ENCODE data around the gene CFAP410. TPM values are rescaled to one million over a fixed set of nuclear protein-coding genes. Genes with fewer than 3 reads are reported as not detected.
"Not testable (repeated sequence)": the region's sequence is repeated elsewhere in the genome, so short reads cannot be mapped to it uniquely, and the experiment has no call there.

Gene CFAP410
- polyA plus RNA-seq, 3 donors: 14.9 to 38.7 (median 31.9) TPM

GRCh38 chr21:44294391-44295162 lies 44.6 kb downstream of the CFAP410 start:
- no peak for DNase-seq (ENCODE audit: extremely low read depth in 1 of 11, low read depth in 9 of 11, low spot score in 4 of 11)

GRCh38 chr21:44293551-44294231 lies 45.5 kb downstream of the CFAP410 start:
- DNase-seq (ENCODE audit: extremely low read depth in 1 of 11, low read depth in 9 of 11, low spot score in 4 of 11): no peak

- DNase-seq (ENCODE audit: extremely low read depth in 1 of 11, low read depth in 9 of 11, low spot score in 4 of 11): no peak
Observed at GRCh38 chr21:44292812-44293195, 46.4 kb downstream of the CFAP410 start.

- no peak for DNase-seq (ENCODE audit: extremely low read depth in 1 of 11, low read depth in 9 of 11, low spot score in 4 of 11)
Observed at GRCh38 chr21:44291936-44292811, 47.0 kb downstream of the CFAP410 start.

- no peak for DNase-seq (ENCODE audit: extremely low read depth in 1 of 11, low read depth in 9 of 11, low spot score in 4 of 11)
Observed at GRCh38 chr21:44291078-44291935, 47.9 kb downstream of the CFAP410 start.

- DNase-seq (ENCODE audit: extremely low read depth in 1 of 11, low read depth in 9 of 11, low spot score in 4 of 11): no peak
Observed at GRCh38 chr21:44290327-44291077, 48.7 kb downstream of the CFAP410 start.

- DNase-seq (ENCODE audit: extremely low read depth in 1 of 11, low read depth in 9 of 11, low spot score in 4 of 11): no peak
Observed at GRCh38 chr21:44289381-44290010, 49.7 kb downstream of the CFAP410 start.

- DNase-seq (ENCODE audit: extremely low read depth in 1 of 11, low read depth in 9 of 11, low spot score in 4 of 11): no peak
Observed at GRCh38 chr21:44288251-44289110, 50.7 kb downstream of the CFAP410 start.

GRCh38 chr21:44286716-44287632 lies 52.2 kb downstream of the CFAP410 start:
- DNase-seq (ENCODE audit: extremely low read depth in 1 of 11, low read depth in 9 of 11, low spot score in 4 of 11): no peak

- DNase-seq (ENCODE audit: extremely low read depth in 1 of 11, low read depth in 9 of 11, low spot score in 4 of 11): no peak
Observed at GRCh38 chr21:44286086-44286715, 53.0 kb downstream of the CFAP410 start.

GRCh38 chr21:44285138-44285992 lies 53.8 kb downstream of the CFAP410 start, which contains the start of gene AIRE:
AIRE (plus strand) TSS chr21:44285876; CDS start chr21:44286007, 131 bp downstream.
- DNase-seq (ENCODE audit: extremely low read depth in 1 of 11, low read depth in 9 of 11, low spot score in 4 of 11): no peak

- no peak for DNase-seq (ENCODE audit: extremely low read depth in 1 of 11, low read depth in 9 of 11, low spot score in 4 of 11)
Observed at GRCh38 chr21:44283948-44284347, 55.2 kb downstream of the CFAP410 start.

- not testable (repeated sequence) for DNase-seq (ENCODE audit: extremely low read depth in 1 of 11, low read depth in 9 of 11, low spot score in 4 of 11)
Observed at GRCh38 chr21:44283211-44283785, 55.9 kb downstream of the CFAP410 start.

- no peak for DNase-seq (ENCODE audit: extremely low read depth in 1 of 11, low read depth in 9 of 11, low spot score in 4 of 11)
Observed at GRCh38 chr21:44282370-44282769, 56.8 kb downstream of the CFAP410 start.
